ENCODE measurements around the gene EFNA4.

EFNA4 gene

GRCh38 chr1:155039308-155039669, 24.3 kb upstream of the EFNA4 start:
- Histone ChIP-seq H3K4me1 (no peaks in the 10 kb centered on the region), H3K9me3 (no peaks in the 10 kb centered on the region), H3K27ac (no peak overlapping the region), H3K4me3 (no peak overlapping the region), H3K36me3 (no peaks in the 10 kb centered on the region), H3K27me3 (peaks cover 0 to 3% of the 10 kb centered on the region in 2 donors)
- no peak for TF ChIP-seq CTCF (IDR thresholded peaks at IDR 0.05)
- intact Hi-C loops (cut with DNase I; ENCODE audit: low total_unique reads): no loop called here
- DNase-seq: no peak

GRCh38 chr1:155040358-155041093, 23.0 kb upstream of the EFNA4 start:
- intact Hi-C loops (cut with DNase I; ENCODE audit: low total_unique reads): no loop called here
- H3K27me3 ChIP-seq: peaks cover 0 to 3% of the 10 kb centered on the region in 2 donors
- H3K27ac ChIP-seq: no peak overlapping the region
- H3K4me3 ChIP-seq: no peak overlapping the region
- peaks cover 0 to 10% (median 2%) of the 10 kb centered on the region in 4 donors for H3K4me1 ChIP-seq
- no peaks in the 10 kb centered on the region for H3K9me3 ChIP-seq
- H3K36me3 ChIP-seq: no peaks in the 10 kb centered on the region
- no peak for TF ChIP-seq CTCF (IDR thresholded peaks at IDR 0.05)
- no peak for DNase-seq

GRCh38 chr1:155042789-155043188, 20.8 kb upstream of the EFNA4 start:
- no peaks in the 10 kb centered on the region for H3K36me3 ChIP-seq
- H3K9me3 ChIP-seq: no peaks in the 10 kb centered on the region
- DNase-seq: no peak
- H3K27me3 ChIP-seq: peaks cover 0 to 3% of the 10 kb centered on the region in 2 donors
- no peak overlapping the region for H3K27ac ChIP-seq
- intact Hi-C loops (cut with DNase I; ENCODE audit: low total_unique reads): no loop called here
- H3K4me1 ChIP-seq: peaks cover 0 to 10% (median 2%) of the 10 kb centered on the region in 4 donors
- no peak overlapping the region for H3K4me3 ChIP-seq
- TF ChIP-seq CTCF (IDR thresholded peaks at IDR 0.05): no peak

- no peak overlapping the region for H3K27ac ChIP-seq
- H3K4me3 ChIP-seq: no peak overlapping the region
- no peaks in the 10 kb centered on the region for H3K36me3 ChIP-seq
- H3K9me3 ChIP-seq: no peaks in the 10 kb centered on the region
- intact Hi-C loops (cut with DNase I; ENCODE audit: low total_unique reads): no loop called here
- peaks cover 0 to 10% (median 2%) of the 10 kb centered on the region in 4 donors for H3K4me1 ChIP-seq
- no peak for TF ChIP-seq CTCF (IDR thresholded peaks at IDR 0.05)
- H3K27me3 ChIP-seq: peaks cover 0 to 3% of the 10 kb centered on the region in 2 donors
- DNase-seq: no peak
These were observed 20.2 kb upstream of the EFNA4 start for GRCh38 chr1:155043301-155043702.

GRCh38 chr1:155043793-155044192, 19.7 kb upstream of the EFNA4 start:
- Histone ChIP-seq H3K4me3 (no peak overlapping the region), H3K36me3 (no peaks in the 10 kb centered on the region), H3K4me1 (peaks cover 0 to 12% (median 2%) of the 10 kb centered on the region in 4 donors), H3K27me3 (peaks cover 0 to 3% of the 10 kb centered on the region in 2 donors), H3K27ac (no peak overlapping the region), H3K9me3 (no peaks in the 10 kb centered on the region)
- intact Hi-C loops (cut with DNase I; ENCODE audit: low total_unique reads): no loop called here
- no peak for DNase-seq
- TF ChIP-seq CTCF (IDR thresholded peaks at IDR 0.05): no peak

Measured in tibial artery (tissue), 4 donors.